ENCODE data around the gene SNCA.

DNA sequence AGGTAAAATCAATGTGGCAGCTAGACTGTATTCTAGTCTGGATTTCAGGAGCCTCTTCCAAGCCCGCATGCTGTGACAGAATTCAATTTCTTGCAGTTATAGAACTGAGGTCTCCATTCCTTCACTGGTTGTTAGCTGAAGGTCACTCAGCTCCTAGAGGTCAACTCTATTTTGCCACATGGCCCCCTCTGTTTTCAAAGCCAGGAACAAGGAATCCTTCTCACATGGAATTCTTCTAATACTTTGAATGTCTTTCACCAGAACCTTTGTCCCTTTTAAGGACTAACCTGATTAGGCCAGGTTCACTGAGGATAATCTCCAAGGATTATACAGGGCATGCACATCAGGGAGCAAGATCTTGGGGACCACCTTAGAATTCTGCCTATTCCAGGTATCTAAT lies 34.2 kb upstream of the SNCA start:
- TF ChIP-seq, protein P1, sequence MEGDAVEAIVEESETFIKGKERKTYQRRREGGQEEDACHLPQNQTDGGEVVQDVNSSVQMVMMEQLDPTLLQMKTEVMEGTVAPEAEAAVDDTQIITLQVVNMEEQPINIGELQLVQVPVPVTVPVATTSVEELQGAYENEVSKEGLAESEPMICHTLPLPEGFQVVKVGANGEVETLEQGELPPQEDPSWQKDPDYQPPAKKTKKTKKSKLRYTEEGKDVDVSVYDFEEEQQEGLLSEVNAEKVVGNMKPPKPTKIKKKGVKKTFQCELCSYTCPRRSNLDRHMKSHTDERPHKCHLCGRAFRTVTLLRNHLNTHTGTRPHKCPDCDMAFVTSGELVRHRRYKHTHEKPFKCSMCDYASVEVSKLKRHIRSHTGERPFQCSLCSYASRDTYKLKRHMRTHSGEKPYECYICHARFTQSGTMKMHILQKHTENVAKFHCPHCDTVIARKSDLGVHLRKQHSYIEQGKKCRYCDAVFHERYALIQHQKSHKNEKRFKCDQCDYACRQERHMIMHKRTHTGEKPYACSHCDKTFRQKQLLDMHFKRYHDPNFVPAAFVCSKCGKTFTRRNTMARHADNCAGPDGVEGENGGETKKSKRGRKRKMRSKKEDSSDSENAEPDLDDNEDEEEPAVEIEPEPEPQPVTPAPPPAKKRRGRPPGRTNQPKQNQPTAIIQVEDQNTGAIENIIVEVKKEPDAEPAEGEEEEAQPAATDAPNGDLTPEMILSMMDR (IDR thresholded peaks at IDR 0.05), result no peak
- no peak for TF ChIP-seq POLR2A (IDR thresholded peaks at IDR 0.05)
